ENCODE measurements around the gene PALD1. TPM values are rescaled to one million over a fixed set of nuclear protein-coding genes. Genes with fewer than 3 reads are reported as not detected.
A peak's percentile ranks its signal among the peaks of the same experiment; 100 is the strongest.

The PALD1 gene
- total and polyA plus RNA-seq, 2 of the 13 experiments (the other 11 are each of a cell fraction or from before 2014, with no cell fraction given): 0.07 to 0.09 TPM

DNA sequence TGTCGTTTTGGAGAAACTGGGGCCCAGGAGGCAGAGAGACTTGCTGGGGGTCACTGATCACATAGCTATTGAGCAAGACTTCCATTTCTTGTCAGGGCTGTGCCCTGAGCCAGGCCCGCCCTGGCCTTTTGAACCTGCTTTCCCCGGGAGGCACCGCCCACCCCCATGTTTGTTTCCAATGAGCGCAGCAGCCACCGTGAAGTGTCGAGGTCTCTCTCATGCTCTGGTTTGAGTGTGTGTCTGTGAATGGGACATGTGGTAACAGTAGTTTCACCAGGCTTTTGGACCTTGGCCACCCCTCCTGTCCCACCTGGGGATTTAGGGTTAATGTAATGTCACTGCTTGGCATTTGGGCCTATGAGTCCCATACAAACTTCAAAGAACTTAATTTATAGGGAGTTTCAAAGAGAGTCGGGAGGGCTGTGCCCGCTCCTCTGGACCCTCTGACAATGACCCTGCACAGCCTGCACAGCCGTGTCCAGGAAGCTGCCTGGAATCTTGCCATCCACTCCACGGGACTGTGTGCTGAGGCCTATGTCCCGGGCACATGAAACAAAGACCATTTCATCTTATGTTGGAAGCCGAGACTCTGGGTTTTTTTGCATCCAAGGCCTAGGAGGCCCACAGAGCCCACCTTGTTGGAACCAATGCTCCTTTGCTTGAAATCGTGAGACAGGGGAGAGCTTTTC lies 117.7 kb downstream of the PALD1 start (continued):
- TF ChIP-seq PAWR (CRISPR knock-in tag; IDR thresholded peaks at IDR 0.05; ENCODE audit: borderline replicate concordance) (no peak), ZNF616 (CRISPR knock-in tag; IDR thresholded peaks at IDR 0.05; ENCODE audit: low read depth) (no peak), STAG1 (CRISPR knock-in tag; IDR thresholded peaks at IDR 0.05) (no peak), TBX2 (CRISPR knock-in tag; IDR thresholded peaks at IDR 0.05; ENCODE audit: borderline replicate concordance) (peak; percentile 59), YY1 (IDR thresholded peaks at IDR 0.05; ENCODE audit: insufficient read depth, insufficient replicate concordance, low read depth, low read length) (peak; percentile 34), SAFB2 (CRISPR knock-in tag; IDR thresholded peaks at IDR 0.05; ENCODE audit: borderline replicate concordance, low read depth) (no peak), CSRNP2 (CRISPR knock-in tag; conservative IDR thresholded peaks at IDR 0.05; ENCODE audit: low read depth) (no peak), ZNF280D (CRISPR knock-in tag; IDR thresholded peaks at IDR 0.05) (no peak), PAX8 (CRISPR knock-in tag; IDR thresholded peaks at IDR 0.05; ENCODE audit: borderline replicate concordance) (no peak), CEBPB (IDR thresholded peaks at IDR 0.05; ENCODE audit: borderline replicate concordance, low read depth, low read length) (peak; percentile 90), ZNF292 (CRISPR knock-in tag; IDR thresholded peaks at IDR 0.05; ENCODE audit: borderline replicate concordance, low read depth) (no peak; the same call in 1 of the 2 replicates), ZNF501 (CRISPR knock-in tag; IDR thresholded peaks at IDR 0.05) (0 out of 2 replicates have a peak, but pooled peaks have one; percentile 41), CBFB (CRISPR knock-in tag; IDR thresholded peaks at IDR 0.05) (no peak), ZNF431 (CRISPR knock-in tag; IDR thresholded peaks at IDR 0.05; ENCODE audit: borderline replicate concordance, low read depth) (no peak), HDAC2 (CRISPR knock-in tag; IDR thresholded peaks at IDR 0.05) (peak; percentile 32; the same call in 1 of the 2 replicates), ZNF260 (CRISPR knock-in tag; IDR thresholded peaks at IDR 0.05; ENCODE audit: borderline replicate concordance, low read depth) (no peak), HNF4A (CRISPR knock-in tag; IDR thresholded peaks at IDR 0.05) (peak; percentile 81), ZEB1 (IDR thresholded peaks at IDR 0.05; ENCODE audit: insufficient replicate concordance, low read depth) (no peak), ZGPAT (CRISPR knock-in tag; IDR thresholded peaks at IDR 0.05) (peak; percentile 23; the same call in 1 of the 2 replicates), MIXL1 (CRISPR knock-in tag; IDR thresholded peaks at IDR 0.05) (no peak), TAF15 (IDR thresholded peaks at IDR 0.05; ENCODE audit: low read depth, low read length, poor library complexity, severe bottlenecking) (no peak), FOXK1 (CRISPR knock-in tag; IDR thresholded peaks at IDR 0.05; ENCODE audit: borderline replicate concordance, low read depth) (no peak), YEATS2 (CRISPR knock-in tag; IDR thresholded peaks at IDR 0.05; ENCODE audit: borderline replicate concordance) (peak; percentile 33; the same call in 1 of the 2 replicates), ZNF468 (CRISPR knock-in tag; IDR thresholded peaks at IDR 0.05) (no peak)

All from HepG2 (cell line).